HG03045 (cell line): ENCODE measurements around the gene LRRC73.
"Not testable (repeated sequence)": the region's sequence is repeated elsewhere in the genome, so short reads cannot be mapped to it uniquely, and the experiment has no call there.

ENCODE experiments used
- ATAC-seq: cut with Tn5 transposase; IDR thresholded peaks from one replicate; pipeline ENCODE4 v1.9.1; 2021; ENCODE audit warnings: mild to moderate bottlenecking, moderate library complexity; ENCODE audit not compliant: unreplicated experiment

The LRRC73 gene

GRCh38 chr6:43509984-43510826, at the start of gene LRRC73:
Gene LRRC73 (minus strand): TSS chr6:43510346. CDS start chr6:43509785, 561 bp downstream.
- peak; percentile 62 for ATAC-seq

- ATAC-seq, result no peak
Observed at GRCh38 chr6:43559328-43559727, 49.2 kb upstream of the LRRC73 start.

GRCh38 chr6:43557620-43558019, 47.5 kb upstream of the LRRC73 start:
- ATAC-seq, result not testable (repeated sequence)

GRCh38 chr6:43547222-43547621, 37.1 kb upstream of the LRRC73 start:
- no peak for ATAC-seq

- ATAC-seq, result no peak
Observed at GRCh38 chr6:43544461-43544860, 34.3 kb upstream of the LRRC73 start.

GRCh38 chr6:43541774-43542471, 31.8 kb upstream of the LRRC73 start:
- ATAC-seq, result no peak

- ATAC-seq, result no peak
Observed at GRCh38 chr6:43540507-43540906, 30.4 kb upstream of the LRRC73 start.

GRCh38 chr6:43539409-43539808, 29.3 kb upstream of the LRRC73 start:
- not testable (repeated sequence) for ATAC-seq

GRCh38 chr6:43538986-43539385, 28.8 kb upstream of the LRRC73 start:
- not testable (repeated sequence) for ATAC-seq

- ATAC-seq, result no peak
Observed at GRCh38 chr6:43532201-43532600, 22.1 kb upstream of the LRRC73 start.

GRCh38 chr6:43524483-43524961, 14.4 kb upstream of the LRRC73 start:
- no peak for ATAC-seq

- no peak for ATAC-seq
Observed at GRCh38 chr6:43523284-43523683, 13.1 kb upstream of the LRRC73 start.

GRCh38 chr6:43522547-43523261, 12.6 kb upstream of the LRRC73 start:
- no peak for ATAC-seq

- no peak for ATAC-seq
Observed at GRCh38 chr6:43521836-43522235, 11.7 kb upstream of the LRRC73 start.

- ATAC-seq, result no peak
Observed at GRCh38 chr6:43520097-43520496, 10.0 kb upstream of the LRRC73 start.

- no peak for ATAC-seq
Observed at GRCh38 chr6:43517505-43518357, 7.6 kb upstream of the LRRC73 start.

GRCh38 chr6:43516697-43517504, 6.8 kb upstream of the LRRC73 start, which contains the start of the genes POLR1C and YIPF3:
Gene POLR1C (plus strand): TSS chr6:43517089. CDS start chr6:43517110, 21 bp downstream.
Gene YIPF3 (minus strand): TSS chr6:43516926. CDS start chr6:43516807, 119 bp downstream.
- peak; percentile 83 for ATAC-seq

- ATAC-seq, result no peak
Observed at GRCh38 chr6:43516367-43516696, 6.2 kb upstream of the LRRC73 start.

- no peak for ATAC-seq
Observed at GRCh38 chr6:43515808-43516207, 5.7 kb upstream of the LRRC73 start.
